ENCODE data around the gene COL21A1. TPM values are rescaled to one million over a fixed set of nuclear protein-coding genes. Genes with fewer than 3 reads are reported as not detected.

The COL21A1 gene
- total RNA-seq, 1 donor from 2014 or later, result 16.7 TPM

DNA sequence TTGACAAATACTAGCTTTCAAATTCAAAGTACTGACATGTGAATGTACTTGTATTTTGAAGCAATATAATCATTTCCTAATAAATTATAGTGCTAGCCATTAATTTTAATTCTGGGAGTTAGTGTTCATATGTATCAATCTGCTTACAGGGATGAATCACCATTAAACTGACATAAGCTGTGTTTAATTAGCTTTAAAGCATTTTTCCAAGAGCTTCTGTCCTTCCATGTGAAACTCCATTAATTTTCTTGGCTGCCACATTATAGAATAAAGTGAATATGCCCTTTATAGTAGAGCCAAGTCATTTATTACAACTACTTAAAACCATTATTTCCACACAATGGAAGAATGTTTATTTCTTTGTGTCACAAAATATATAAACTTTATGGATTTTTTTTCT is 150.8 kb downstream of the COL21A1 start:
- Histone ChIP-seq H3K4me1 (no peaks in the 10 kb centered on the region), H3K9me3 (no peaks in the 10 kb centered on the region), H3K36me3 (no peaks in the 10 kb centered on the region), H3K27ac (no peak overlapping the region), H3K4me3 (no peak overlapping the region), H3K27me3 (no peaks in the 10 kb centered on the region)
- no peak for DNase-seq (ENCODE audit: extremely low spot score in 2 of 2)
- TF ChIP-seq, protein P1, sequence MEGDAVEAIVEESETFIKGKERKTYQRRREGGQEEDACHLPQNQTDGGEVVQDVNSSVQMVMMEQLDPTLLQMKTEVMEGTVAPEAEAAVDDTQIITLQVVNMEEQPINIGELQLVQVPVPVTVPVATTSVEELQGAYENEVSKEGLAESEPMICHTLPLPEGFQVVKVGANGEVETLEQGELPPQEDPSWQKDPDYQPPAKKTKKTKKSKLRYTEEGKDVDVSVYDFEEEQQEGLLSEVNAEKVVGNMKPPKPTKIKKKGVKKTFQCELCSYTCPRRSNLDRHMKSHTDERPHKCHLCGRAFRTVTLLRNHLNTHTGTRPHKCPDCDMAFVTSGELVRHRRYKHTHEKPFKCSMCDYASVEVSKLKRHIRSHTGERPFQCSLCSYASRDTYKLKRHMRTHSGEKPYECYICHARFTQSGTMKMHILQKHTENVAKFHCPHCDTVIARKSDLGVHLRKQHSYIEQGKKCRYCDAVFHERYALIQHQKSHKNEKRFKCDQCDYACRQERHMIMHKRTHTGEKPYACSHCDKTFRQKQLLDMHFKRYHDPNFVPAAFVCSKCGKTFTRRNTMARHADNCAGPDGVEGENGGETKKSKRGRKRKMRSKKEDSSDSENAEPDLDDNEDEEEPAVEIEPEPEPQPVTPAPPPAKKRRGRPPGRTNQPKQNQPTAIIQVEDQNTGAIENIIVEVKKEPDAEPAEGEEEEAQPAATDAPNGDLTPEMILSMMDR (IDR thresholded peaks at IDR 0.05), result no peak
- no peak for TF ChIP-seq POLR2A (IDR thresholded peaks at IDR 0.05)
- TF ChIP-seq POLR2AphosphoS5 (IDR thresholded peaks at IDR 0.05; ENCODE audit: insufficient read depth in 1 of 2, low read depth in 1 of 2), result no peak
- intact Hi-C loops (cut with DNase I), result no loop called here

DNA sequence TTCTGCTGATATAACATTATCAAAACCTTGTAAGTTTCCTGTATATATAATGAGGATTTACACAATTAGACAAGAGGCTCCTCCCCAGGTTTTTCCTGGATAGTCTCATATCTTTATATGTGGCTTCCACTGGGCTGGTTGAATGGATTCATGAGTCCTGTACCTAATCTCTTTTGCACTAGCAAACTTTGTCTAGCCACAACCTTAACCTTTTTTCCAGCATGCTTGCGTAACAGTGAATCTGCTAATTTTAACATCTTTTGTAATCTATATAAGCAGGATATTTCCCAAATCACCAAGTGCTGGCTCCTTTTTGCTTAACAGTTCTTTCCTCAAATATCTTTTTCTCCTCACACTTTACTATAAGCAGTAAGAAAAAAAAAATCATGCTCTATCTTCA is 153.6 kb downstream of the COL21A1 start:
- no peak overlapping the region for H3K4me3 ChIP-seq
- TF ChIP-seq POLR2AphosphoS5 (IDR thresholded peaks at IDR 0.05; ENCODE audit: insufficient read depth in 1 of 2, low read depth in 1 of 2) (no peak), POLR2A (IDR thresholded peaks at IDR 0.05) (no peak)
- TF ChIP-seq, protein P1 (IDR thresholded peaks at IDR 0.05), result no peak
- H3K27me3 ChIP-seq, result no peaks in the 10 kb centered on the region
- intact Hi-C loops (cut with DNase I), result no loop called here
- H3K4me1 ChIP-seq, result no peaks in the 10 kb centered on the region
- H3K9me3 ChIP-seq, result no peaks in the 10 kb centered on the region
- no peaks in the 10 kb centered on the region for H3K36me3 ChIP-seq
- no peak overlapping the region for H3K27ac ChIP-seq
- DNase-seq (ENCODE audit: extremely low spot score in 2 of 2), result no peak

DNA sequence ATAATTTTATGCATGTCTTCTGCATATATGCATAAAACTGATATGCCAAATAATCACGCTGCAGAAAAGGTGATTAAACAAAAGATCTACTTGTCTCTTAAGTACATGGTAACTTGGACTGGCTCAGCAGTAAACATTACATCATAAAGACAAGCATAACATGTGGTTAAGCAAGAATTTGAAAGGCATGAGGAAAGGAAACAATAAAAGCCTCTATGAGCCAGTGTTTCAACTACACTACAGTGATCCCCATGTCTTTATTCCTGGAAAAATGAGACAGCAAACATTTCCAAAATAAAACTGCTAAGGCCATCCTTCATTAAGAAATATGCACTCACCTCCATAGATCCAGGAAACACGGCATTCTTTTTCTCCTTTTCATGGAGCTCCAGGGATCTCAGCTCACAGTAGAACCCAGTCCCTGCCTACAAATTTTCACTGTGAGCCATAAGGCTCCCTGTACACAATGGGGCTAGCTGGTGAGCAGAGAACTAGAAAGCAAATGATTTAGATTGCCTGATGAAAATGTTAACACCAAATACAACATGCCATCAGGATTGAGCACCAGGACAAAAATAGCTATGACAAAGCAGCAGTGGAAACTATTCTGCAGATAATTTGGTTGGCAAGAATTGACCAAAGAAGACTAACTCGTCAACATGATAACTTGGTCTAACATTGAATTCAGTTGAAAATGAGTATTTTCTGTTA is 156.1 kb downstream of the COL21A1 start:
- Histone ChIP-seq H3K4me1 (no peaks in the 10 kb centered on the region), H3K9me3 (peaks cover 13% of the 10 kb centered on the region), H3K27me3 (no peaks in the 10 kb centered on the region), H3K36me3 (no peaks in the 10 kb centered on the region), H3K27ac (peak overlapping the region; percentile 45), H3K4me3 (no peak overlapping the region)
- intact Hi-C loops (cut with DNase I), result no loop called here
- TF ChIP-seq POLR2A (IDR thresholded peaks at IDR 0.05) (no peak), POLR2AphosphoS5 (IDR thresholded peaks at IDR 0.05; ENCODE audit: insufficient read depth in 1 of 2, low read depth in 1 of 2) (peak in 1 of 2 donors; percentile 83)
- DNase-seq (ENCODE audit: extremely low spot score in 2 of 2), result no peak

DNA sequence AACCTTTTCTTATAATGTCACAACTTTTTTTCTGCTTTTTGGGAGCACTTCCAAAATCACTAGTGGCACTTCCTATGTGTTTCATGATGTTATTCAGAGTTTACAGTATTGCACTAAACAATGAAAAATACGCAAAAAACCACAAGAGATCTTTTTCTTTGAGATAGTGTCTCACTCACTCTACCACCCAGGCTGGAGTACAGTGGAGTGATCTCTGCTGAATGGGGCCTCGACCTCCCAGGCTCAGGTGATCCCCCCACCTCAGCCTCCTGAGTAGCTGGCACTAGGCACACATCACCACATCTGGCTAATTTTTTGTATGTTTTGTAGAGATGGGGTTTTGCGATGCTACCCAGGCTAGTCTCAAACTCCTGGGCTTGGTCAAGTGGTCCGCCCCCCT is 158.7 kb downstream of the COL21A1 start:
- TF ChIP-seq, protein P1 (IDR thresholded peaks at IDR 0.05), result no peak
- no peak for TF ChIP-seq POLR2A (IDR thresholded peaks at IDR 0.05)
- TF ChIP-seq POLR2AphosphoS5 (IDR thresholded peaks at IDR 0.05; ENCODE audit: insufficient read depth in 1 of 2, low read depth in 1 of 2), result no peak
- Histone ChIP-seq H3K27me3 (no peaks in the 10 kb centered on the region), H3K4me3 (no peak overlapping the region), H3K9me3 (peaks cover 13% of the 10 kb centered on the region), H3K36me3 (no peaks in the 10 kb centered on the region), H3K27ac (no peak overlapping the region), H3K4me1 (no peaks in the 10 kb centered on the region)
- intact Hi-C loops (cut with DNase I), result no loop called here
- no peak for DNase-seq (ENCODE audit: extremely low spot score in 2 of 2)

DNA sequence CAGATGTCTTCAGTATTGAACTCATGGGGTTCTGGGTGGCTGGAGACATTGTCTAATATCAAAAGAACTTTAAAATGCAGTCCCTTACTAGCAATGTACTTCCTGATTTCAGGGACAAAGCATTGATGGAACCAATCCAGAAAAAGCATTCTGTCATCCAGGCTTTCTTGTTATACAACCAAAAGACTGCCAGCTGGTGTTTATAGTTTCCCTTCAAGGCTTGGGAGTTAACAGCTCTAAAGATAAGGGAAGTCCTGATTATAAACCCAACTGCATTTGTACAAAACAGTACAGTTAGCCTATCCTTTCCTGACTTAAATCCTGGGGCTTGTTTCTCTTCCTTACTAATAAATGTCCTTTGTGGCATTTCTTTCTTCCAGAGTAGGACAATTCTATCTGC is 160.0 kb downstream of the COL21A1 start:
- no peak for DNase-seq (ENCODE audit: extremely low spot score in 2 of 2)
- Histone ChIP-seq H3K4me1 (no peaks in the 10 kb centered on the region), H3K4me3 (no peak overlapping the region), H3K36me3 (no peaks in the 10 kb centered on the region), H3K9me3 (peaks cover 13% of the 10 kb centered on the region), H3K27ac (no peak overlapping the region), H3K27me3 (no peaks in the 10 kb centered on the region)
- TF ChIP-seq, protein P1 (IDR thresholded peaks at IDR 0.05), result no peak
- TF ChIP-seq POLR2AphosphoS5 (IDR thresholded peaks at IDR 0.05; ENCODE audit: insufficient read depth in 1 of 2, low read depth in 1 of 2) (no peak), POLR2A (IDR thresholded peaks at IDR 0.05) (no peak)
- intact Hi-C loops (cut with DNase I), result no loop called here

Measured in vagina (tissue), 2 donors.